ENCODE results near the gene ASGR1. TPM values are rescaled to one million over a fixed set of nuclear protein-coding genes. Genes with fewer than 3 reads are reported as not detected.

ASGR1 gene
- total RNA-seq, 1 donor from 2014 or later, result 0.19 TPM

- ATAC-seq (ENCODE audit: poor library complexity) (no peak), DNase-seq (peak; percentile 64)
- intact Hi-C loops (cut with DNase I), result no loop called here
These were observed 38.2 kb upstream of the ASGR1 start for GRCh38 chr17:7217113-7217987.

- intact Hi-C loops (cut with DNase I), result no loop called here
- ATAC-seq (ENCODE audit: poor library complexity), result no peak
- no peak for DNase-seq
These were observed 37.3 kb upstream of the ASGR1 start for GRCh38 chr17:7216242-7217112.

- intact Hi-C loops (cut with DNase I), result no loop called here
- no peak for DNase-seq
- ATAC-seq (ENCODE audit: poor library complexity), result no peak
These were observed 36.5 kb upstream of the ASGR1 start for GRCh38 chr17:7215652-7216180.

- ATAC-seq (ENCODE audit: poor library complexity) (no peak), DNase-seq (no peak)
- intact Hi-C loops (cut with DNase I), result no loop called here
These were observed 36.0 kb upstream of the ASGR1 start for GRCh38 chr17:7215136-7215638.

- DNase-seq, result peak; percentile 99
- intact Hi-C loops (cut with DNase I), result no loop called here
- peak; percentile 89 for ATAC-seq (ENCODE audit: poor library complexity)
These were observed 35.3 kb upstream of the ASGR1 start for GRCh38 chr17:7214300-7215135.

GRCh38 chr17:7213895-7214299 is 34.7 kb upstream of the ASGR1 start:
- no peak for ATAC-seq (ENCODE audit: poor library complexity)
- no peak for DNase-seq
- intact Hi-C loops (cut with DNase I), result no loop called here

- DNase-seq (no peak), ATAC-seq (ENCODE audit: poor library complexity) (no peak)
- intact Hi-C loops (cut with DNase I), result no loop called here
These were observed 32.5 kb upstream of the ASGR1 start for GRCh38 chr17:7211491-7212273.

- ATAC-seq (ENCODE audit: poor library complexity) (no peak), DNase-seq (no peak)
- intact Hi-C loops (cut with DNase I), result no loop called here
These were observed 29.7 kb upstream of the ASGR1 start for GRCh38 chr17:7208754-7209460.

- intact Hi-C loops (cut with DNase I), result no loop called here
- no peak for DNase-seq
These were observed 28.9 kb upstream of the ASGR1 start for GRCh38 chr17:7208027-7208571.

GRCh38 chr17:7207120-7208001 is 28.2 kb upstream of the ASGR1 start:
- DNase-seq, result no peak
- intact Hi-C loops (cut with DNase I), result no loop called here
- ATAC-seq (ENCODE audit: poor library complexity), result no peak

More at GRCh38 chr17:7208027-7208571, 28.9 kb upstream of the ASGR1 start:
- ATAC-seq (ENCODE audit: poor library complexity), result no peak

GRCh38 chr17:7205561-7205960 is 26.4 kb upstream of the ASGR1 start:
- DNase-seq, result no peak
- ATAC-seq (ENCODE audit: poor library complexity), result no peak
- intact Hi-C loops (cut with DNase I), result no loop called here

- intact Hi-C loops (cut with DNase I), result no loop called here
- DNase-seq, result peak; percentile 93
These were observed 25.8 kb upstream of the ASGR1 start for GRCh38 chr17:7204828-7205461.

GRCh38 chr17:7204336-7204735 is 25.2 kb upstream of the ASGR1 start:
- peak; percentile 5 for ATAC-seq (ENCODE audit: poor library complexity)
- no peak for DNase-seq
- intact Hi-C loops (cut with DNase I), result no loop called here

More at GRCh38 chr17:7204828-7205461, 25.8 kb upstream of the ASGR1 start:
- peak; percentile 90 for ATAC-seq (ENCODE audit: poor library complexity)

GRCh38 chr17:7203391-7203790 is 24.2 kb upstream of the ASGR1 start:
- no peak for DNase-seq
- ATAC-seq (ENCODE audit: poor library complexity), result no peak
- intact Hi-C loops (cut with DNase I), result no loop called here

- DNase-seq (no peak), ATAC-seq (ENCODE audit: poor library complexity) (no peak)
- intact Hi-C loops (cut with DNase I), result no loop called here
These were observed 17.7 kb upstream of the ASGR1 start for GRCh38 chr17:7196651-7197401.
